Activated T-helper 1 cell treated with anti-CD3 and anti-CD28 coated beads, Interleukin-12 subunit alpha, Interleukin-12 subunit beta, Interleukin-2, Interleukin-4 antibody, amounts not matched to agents 30 ng/mL and 10 ng/mL and 1 ng/mL, durations not matched to agents 14 hours and 24 hours and 36 hours (primary cell): ENCODE results near the gene MTMR4. TPM values are rescaled to one million over a fixed set of nuclear protein-coding genes. Genes with fewer than 3 reads are reported as not detected.
A peak's percentile ranks its signal among the peaks of the same experiment; 100 is the strongest.
"Not testable (repeated sequence)": the region's sequence is repeated elsewhere in the genome, so short reads cannot be mapped to it uniquely, and the experiment has no call there.

Source experiments
- DNase-seq: peaks from one replicate; pipeline ENCODE4 v3.0.0; 2021; ENCODE audit warnings: low spot score
- H3K27ac Mint-ChIP-seq: one replicate; pipeline ENCODE4 v1.8.0; 2021; ENCODE audit warnings: mild to moderate bottlenecking, mixed read lengths
- H3K27me3 Mint-ChIP-seq: one replicate; pipeline ENCODE4 v1.8.0; 2022; ENCODE audit warnings: mild to moderate bottlenecking, moderate library complexity, mixed read lengths; ENCODE audit not compliant: insufficient read depth
- H3K36me3 Mint-ChIP-seq: one replicate; pipeline ENCODE4 v1.8.0; 2021; ENCODE audit warnings: low read depth, mixed read lengths
- H3K4me1 Mint-ChIP-seq: one replicate; pipeline ENCODE4 v1.8.0; 2021; ENCODE audit warnings: low read depth, mixed read lengths
- H3K4me3 Mint-ChIP-seq: one replicate; pipeline ENCODE4 v1.8.0; 2021; ENCODE audit warnings: mild to moderate bottlenecking, moderate library complexity, mixed read lengths
- H3K9me3 Mint-ChIP-seq: one replicate; pipeline ENCODE4 v1.8.0; 2021; ENCODE audit warnings: mixed read lengths
- intact Hi-C: fragments of 100-400 bp; cut with micrococcal nuclease; formaldehyde crosslinking; loops from one replicate; pipeline ENCODE4 v1.15.1; 2024
- total RNA-seq: library from RNA; stranded (reverse); gene quantifications from 2 replicates; pipeline ENCODE4 v1.2.3, GENCODE V29; 2022

The MTMR4 gene
- 77.4 and 83.3 TPM in 2 replicates for total RNA-seq

DNA sequence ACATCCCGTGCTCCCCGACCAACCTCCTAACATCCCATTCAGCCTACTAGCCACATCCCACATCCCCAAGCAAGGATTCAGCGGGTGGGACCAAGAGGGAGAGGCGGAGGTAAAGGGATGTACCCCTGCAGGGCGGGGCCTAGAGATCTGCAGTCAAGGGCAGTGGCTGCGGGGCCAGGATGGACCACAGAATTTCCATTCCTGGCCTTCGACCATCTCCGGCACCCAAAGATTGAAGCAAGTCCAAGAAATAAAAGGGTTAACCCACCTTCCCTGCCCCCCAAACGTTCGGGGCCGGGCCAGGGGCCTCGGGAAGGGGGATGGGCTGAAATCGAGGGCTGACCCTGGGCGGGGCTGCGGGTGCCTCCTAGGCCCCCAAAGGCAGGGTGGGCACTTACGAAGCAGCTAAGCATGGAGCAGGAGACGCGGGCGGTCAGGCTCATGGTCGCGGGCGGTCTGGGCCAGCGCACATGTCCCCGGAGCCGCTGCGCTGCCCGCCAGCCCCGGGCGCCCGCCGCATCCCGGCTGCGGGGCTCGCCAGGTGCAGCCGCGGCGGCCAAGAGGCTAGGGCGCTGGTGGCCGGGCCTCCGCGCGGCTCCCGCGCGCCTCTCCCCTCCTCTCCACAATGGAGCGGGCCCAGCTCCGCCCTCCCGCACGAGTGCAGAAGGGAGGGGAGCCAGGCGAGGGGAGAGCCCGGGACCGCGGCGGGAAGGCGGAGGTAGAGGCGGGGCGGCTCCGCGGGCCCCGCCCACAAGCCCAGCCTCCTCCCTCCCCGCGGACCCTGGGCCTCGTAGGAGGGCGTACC, at the start of gene MTMR4:
Gene MTMR4 (minus strand): TSS at position 674 of the 805 bp plus-strand sequence. CDS start 231 bp downstream, at position 443.
- Mint-ChIP-seq H3K27ac (peak within 1 kb of the TSS; percentile 82), H3K27me3 (no peaks in the 10 kb centered on the region), H3K4me3 (peak within 1 kb of the TSS; percentile 92), H3K4me1 (peaks cover 42% of the 10 kb centered on the region), H3K9me3 (no peaks in the 10 kb centered on the region), H3K36me3 (peaks cover 33% of the 10 kb centered on the region)
- intact Hi-C loops, result loop anchor here (1.0 to 10.0 kb wide), 6 partner anchors 18 to 1881 kb away; partner anchors contain the start of genes AKAP1, SUPT4H1 and USP32
- peak; percentile 76 for DNase-seq

DNA sequence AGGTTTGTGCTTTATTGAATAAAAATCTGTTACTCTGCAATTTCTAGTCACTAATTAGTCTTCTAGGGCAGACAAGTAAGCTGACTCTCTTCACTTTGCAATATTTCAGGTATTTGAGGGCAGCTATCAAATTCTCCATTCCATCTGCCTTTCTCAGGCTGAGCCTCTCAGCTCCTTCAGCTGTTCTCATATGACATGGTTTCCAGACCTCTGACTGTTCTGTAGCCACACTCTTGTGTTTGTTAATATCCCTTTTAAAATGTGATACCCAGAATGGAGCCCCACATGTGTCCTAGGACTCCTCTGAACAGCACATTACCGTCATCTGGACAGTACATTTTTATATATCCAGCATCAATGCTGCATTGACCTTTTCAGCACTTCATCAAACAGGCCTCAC, 46.1 kb upstream of the MTMR4 start:
- Mint-ChIP-seq H3K4me3 (no peak overlapping the region), H3K27me3 (peaks cover 5% of the 10 kb centered on the region), H3K27ac (no peak overlapping the region), H3K36me3 (no peaks in the 10 kb centered on the region), H3K9me3 (no peaks in the 10 kb centered on the region), H3K4me1 (peaks cover 6% of the 10 kb centered on the region)
- no peak for DNase-seq
- intact Hi-C loops, result no loop called here

DNA sequence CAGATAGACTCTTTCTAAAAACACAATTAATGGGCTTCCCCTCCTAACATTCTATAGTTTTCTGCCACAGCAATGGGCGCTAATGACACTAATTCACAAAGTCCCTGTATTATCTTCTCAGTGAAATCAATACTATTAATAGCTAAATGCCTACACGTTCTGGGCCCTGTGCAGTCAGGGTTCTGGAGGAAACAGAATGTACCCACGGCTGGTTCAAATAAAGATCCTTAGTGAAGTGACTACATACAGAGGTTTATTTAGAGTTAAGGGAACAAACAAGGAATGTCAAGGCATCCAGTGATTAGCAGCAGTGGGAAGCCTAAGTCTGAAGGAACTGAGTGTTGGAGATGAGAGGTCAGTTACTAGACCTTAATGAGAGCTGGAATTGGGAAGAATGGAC, 43.5 kb upstream of the MTMR4 start:
- peaks cover 5% of the 10 kb centered on the region for H3K27me3 Mint-ChIP-seq
- no peak for DNase-seq
- H3K27ac Mint-ChIP-seq, result no peak overlapping the region
- H3K4me1 Mint-ChIP-seq, result peaks cover 6% of the 10 kb centered on the region
- H3K9me3 Mint-ChIP-seq, result no peaks in the 10 kb centered on the region
- no peak overlapping the region for H3K4me3 Mint-ChIP-seq
- no peaks in the 10 kb centered on the region for H3K36me3 Mint-ChIP-seq
- intact Hi-C loops, result no loop called here

DNA sequence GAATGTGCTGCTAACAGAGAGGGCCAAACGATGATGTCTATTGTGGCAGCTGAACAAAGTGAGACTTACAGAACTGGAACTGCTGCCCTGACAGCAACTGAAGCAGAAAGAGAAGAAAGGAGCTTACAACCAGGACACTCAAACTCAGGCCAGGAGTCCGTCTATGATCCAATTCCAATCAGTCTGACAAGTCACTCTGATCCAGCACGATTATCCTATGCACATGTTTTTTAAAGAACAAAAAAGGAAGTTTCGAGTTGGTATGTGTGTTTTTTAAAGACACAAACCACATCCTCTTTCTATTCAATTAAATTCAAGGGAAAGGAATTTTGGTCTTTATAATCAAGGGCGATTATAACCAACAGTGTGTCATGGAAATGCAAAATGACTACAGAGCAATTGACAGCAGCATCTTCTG, 42.4 kb upstream of the MTMR4 start:
- intact Hi-C loops, result no loop called here
- Mint-ChIP-seq H3K27me3 (peaks cover 5% of the 10 kb centered on the region), H3K27ac (no peak overlapping the region), H3K9me3 (no peaks in the 10 kb centered on the region), H3K36me3 (no peaks in the 10 kb centered on the region), H3K4me3 (no peak overlapping the region), H3K4me1 (peaks cover 6% of the 10 kb centered on the region)
- no peak for DNase-seq

DNA sequence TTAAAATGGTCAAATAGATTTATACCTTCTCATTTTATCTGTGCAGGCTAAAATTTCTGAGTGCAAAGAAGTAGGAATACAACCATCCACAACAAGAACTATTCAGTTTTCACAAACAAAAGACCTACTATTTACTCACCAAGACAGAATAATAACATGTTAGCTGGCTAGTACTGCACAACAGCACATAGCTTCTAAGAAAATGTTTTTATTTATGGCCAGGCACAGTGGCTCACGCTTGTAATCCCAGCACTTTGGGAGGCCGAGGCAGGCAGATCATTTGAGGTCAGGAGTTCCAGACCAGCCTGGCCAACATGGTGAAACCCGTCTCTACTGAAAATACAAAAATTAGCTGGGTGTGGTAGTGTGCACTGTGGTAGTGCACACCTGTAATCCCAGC, 40.7 kb upstream of the MTMR4 start:
- H3K4me3 Mint-ChIP-seq, H3K27me3 Mint-ChIP-seq, H3K9me3 Mint-ChIP-seq, H3K27ac Mint-ChIP-seq, DNase-seq, H3K4me1 Mint-ChIP-seq, intact Hi-C loops, H3K36me3 Mint-ChIP-seq: not testable (repeated sequence)

DNA sequence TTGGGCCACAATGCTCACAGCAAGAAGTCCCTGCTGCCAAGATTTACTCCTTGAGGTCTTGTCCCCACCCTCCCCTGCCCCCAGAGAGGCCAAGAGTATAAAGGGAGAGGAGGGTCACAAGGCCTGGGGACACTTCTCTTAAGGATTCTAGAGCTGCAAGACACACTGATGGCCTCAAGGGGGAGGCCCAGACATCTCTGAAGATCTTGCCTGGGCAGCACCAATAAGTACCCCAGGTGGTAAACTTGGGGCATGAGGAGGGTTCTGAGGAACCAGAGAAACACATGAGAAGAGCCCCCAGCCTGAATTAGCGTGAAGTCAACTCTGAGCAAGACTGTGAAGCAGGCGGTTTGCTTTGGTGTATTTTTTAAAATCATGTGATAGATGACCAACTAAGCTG, 26.8 kb upstream of the MTMR4 start:
- intact Hi-C loops, result no loop called here

DNA sequence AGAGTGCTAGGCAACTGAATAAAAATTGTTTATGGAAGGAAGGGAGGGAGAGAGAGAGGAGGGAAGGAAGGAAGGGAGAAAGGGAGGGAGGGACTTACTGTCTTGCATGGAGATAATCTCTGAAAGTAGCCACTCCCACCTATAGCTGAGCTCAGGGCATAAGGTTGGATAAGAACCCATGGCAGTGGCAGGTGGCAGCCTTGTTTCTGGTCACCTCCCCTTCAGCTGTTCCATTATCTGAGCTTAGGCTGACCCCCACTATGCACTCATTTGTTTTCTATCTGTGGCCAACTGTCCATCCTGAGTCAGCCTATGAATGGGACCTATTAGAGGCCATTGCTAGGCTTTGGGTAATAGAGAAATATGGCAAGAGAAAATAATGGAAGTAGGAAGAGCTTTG, 25.3 kb upstream of the MTMR4 start:
- no peak overlapping the region for H3K27ac Mint-ChIP-seq
- peaks cover 22% of the 10 kb centered on the region for H3K27me3 Mint-ChIP-seq
- H3K36me3 Mint-ChIP-seq, result no peaks in the 10 kb centered on the region
- H3K4me1 Mint-ChIP-seq, result no peaks in the 10 kb centered on the region
- intact Hi-C loops, result no loop called here
- H3K4me3 Mint-ChIP-seq, result no peak overlapping the region
- no peaks in the 10 kb centered on the region for H3K9me3 Mint-ChIP-seq
- no peak for DNase-seq

More for the DNA sequence above, 26.8 kb upstream of the MTMR4 start:
- no peaks in the 10 kb centered on the region for H3K36me3 Mint-ChIP-seq
- no peak overlapping the region for H3K27ac Mint-ChIP-seq
- H3K4me1 Mint-ChIP-seq, result no peaks in the 10 kb centered on the region
- H3K9me3 Mint-ChIP-seq, result no peaks in the 10 kb centered on the region
- no peak overlapping the region for H3K4me3 Mint-ChIP-seq
- peaks cover 15% of the 10 kb centered on the region for H3K27me3 Mint-ChIP-seq
- no peak for DNase-seq

DNA sequence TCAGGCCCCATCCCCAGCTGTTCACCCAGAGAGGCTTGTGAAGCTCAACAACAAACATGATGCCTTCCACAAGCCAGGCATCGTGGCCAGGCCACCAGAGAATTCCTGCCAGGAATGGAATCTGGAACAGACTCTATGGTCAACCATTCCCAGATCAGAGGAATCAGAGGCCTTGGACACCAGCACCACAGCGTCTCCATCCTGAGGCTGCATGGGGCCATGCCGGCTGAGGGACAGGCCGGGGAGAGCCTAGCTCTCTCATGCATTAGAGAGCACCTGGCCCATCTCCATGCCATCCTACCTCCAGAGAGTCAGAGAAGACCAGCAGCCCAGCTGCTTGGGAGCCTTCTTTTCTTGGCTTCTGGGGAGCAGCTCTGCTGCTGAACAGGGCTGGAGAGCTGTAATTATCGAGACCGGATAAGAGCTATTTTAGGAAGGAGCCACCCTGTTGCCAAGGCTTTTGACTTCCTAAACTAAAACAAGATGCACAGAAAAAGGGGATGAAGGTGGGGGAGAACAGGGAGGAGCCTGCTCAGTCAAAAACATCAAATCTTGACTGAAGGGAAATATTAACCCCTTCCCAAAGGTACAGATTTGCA, 24.5 kb upstream of the MTMR4 start:
- intact Hi-C loops, result no loop called here
- no peaks in the 10 kb centered on the region for H3K9me3 Mint-ChIP-seq
- H3K27me3 Mint-ChIP-seq, result peaks cover 20% of the 10 kb centered on the region
- no peak for DNase-seq
- no peak overlapping the region for H3K4me3 Mint-ChIP-seq
- no peak overlapping the region for H3K27ac Mint-ChIP-seq
- H3K36me3 Mint-ChIP-seq, result no peaks in the 10 kb centered on the region
- no peaks in the 10 kb centered on the region for H3K4me1 Mint-ChIP-seq

DNA sequence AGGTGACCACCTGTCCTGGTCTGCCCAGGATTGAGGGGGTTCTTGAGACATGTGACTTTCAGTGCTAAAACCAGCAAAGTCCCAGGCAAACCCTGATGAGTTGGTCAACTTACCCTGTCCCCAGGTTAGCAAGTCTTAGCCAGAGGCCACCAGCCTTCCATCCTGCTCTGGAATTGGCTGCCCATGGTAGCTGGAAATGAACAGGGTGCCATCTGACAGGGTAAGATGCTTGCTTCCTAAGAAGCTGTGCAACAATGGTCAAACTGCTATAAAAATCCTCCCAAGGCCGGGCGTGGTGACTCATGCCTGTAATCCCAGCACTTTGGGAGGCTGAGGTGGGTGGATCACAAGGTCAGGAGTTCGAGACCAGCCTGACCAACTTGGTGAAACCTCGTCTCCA, 22.8 kb upstream of the MTMR4 start:
- intact Hi-C loops, result no loop called here
- Mint-ChIP-seq H3K27ac (no peak overlapping the region), H3K36me3 (no peaks in the 10 kb centered on the region), H3K9me3 (no peaks in the 10 kb centered on the region), H3K27me3 (peaks cover 31% of the 10 kb centered on the region), H3K4me1 (no peaks in the 10 kb centered on the region), H3K4me3 (no peak overlapping the region)
- no peak for DNase-seq

DNA sequence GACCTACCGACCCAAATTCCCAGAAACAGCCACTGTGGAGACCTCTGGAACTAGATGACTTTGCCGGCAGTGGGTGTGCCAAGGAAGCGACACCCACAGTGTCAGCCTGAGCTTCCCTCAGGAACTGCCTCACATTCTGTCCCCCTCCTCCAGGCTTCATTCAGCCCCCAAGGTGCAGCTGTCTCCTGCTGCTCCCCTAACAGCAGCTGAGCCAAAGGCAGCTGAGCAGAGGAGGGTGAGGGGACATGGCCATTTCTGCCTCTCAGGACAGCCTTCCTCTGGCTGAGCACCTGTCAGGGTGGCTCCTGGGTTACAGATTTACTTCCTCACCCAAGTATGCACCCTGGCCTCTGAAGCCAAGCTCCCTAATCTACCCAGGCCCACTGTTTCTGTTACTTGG, 22.1 kb upstream of the MTMR4 start:
- Mint-ChIP-seq H3K4me1 (no peaks in the 10 kb centered on the region), H3K27me3 (peaks cover 33% of the 10 kb centered on the region), H3K36me3 (no peaks in the 10 kb centered on the region), H3K4me3 (no peak overlapping the region), H3K27ac (no peak overlapping the region), H3K9me3 (no peaks in the 10 kb centered on the region)
- DNase-seq, result no peak
- intact Hi-C loops, result no loop called here

DNA sequence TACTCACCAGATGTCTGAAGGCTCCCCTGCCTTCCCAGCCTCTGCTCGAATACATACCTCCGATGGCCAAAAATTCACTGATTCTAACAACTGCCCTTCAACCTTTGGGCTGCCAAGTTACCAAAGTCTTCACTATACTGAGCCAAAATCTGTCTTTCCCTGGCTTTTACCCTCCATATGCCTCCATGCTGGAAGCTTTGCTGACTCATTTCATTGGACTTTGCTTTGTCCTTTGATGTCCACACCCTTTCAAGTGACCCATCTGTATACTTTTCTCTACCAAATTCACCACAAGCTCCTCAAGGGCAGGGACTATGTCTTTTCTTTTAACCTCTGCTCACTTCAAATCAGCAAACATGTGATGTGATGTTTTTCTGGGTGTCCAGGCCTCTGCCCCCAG, 21.0 kb upstream of the MTMR4 start:
- H3K27me3 Mint-ChIP-seq, result peaks cover 37% of the 10 kb centered on the region
- no peaks in the 10 kb centered on the region for H3K4me1 Mint-ChIP-seq
- no peaks in the 10 kb centered on the region for H3K36me3 Mint-ChIP-seq
- no peak for DNase-seq
- intact Hi-C loops, result no loop called here
- no peak overlapping the region for H3K27ac Mint-ChIP-seq
- H3K9me3 Mint-ChIP-seq, result no peaks in the 10 kb centered on the region
- no peak overlapping the region for H3K4me3 Mint-ChIP-seq

DNA sequence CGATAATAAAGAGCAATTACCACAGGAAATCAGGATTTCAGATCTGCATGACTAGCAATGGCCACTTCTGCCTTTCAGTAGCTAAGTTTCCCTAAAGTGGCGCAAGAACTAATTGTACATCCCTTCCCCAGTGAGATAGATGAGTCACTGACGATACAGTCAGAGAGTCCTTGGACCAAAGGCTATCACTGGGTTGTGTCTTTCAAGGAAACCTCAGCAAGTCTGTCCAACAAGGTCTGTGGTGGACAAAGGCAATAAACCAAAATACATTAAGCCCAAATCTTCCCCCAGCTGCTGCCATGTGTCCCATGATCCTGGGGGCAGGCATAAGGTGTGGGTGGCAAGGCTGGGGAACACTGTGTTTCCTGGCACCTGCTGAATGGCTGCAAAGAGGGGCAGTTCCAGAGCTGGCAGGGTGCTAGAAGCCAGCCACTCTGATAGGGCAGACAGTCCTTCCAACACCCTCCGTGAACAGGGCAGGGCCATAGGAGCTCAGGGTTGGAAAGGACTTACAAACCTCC, 20.5 kb upstream of the MTMR4 start:
- intact Hi-C loops, result no loop called here
- H3K4me3 Mint-ChIP-seq, result no peak overlapping the region

DNA sequence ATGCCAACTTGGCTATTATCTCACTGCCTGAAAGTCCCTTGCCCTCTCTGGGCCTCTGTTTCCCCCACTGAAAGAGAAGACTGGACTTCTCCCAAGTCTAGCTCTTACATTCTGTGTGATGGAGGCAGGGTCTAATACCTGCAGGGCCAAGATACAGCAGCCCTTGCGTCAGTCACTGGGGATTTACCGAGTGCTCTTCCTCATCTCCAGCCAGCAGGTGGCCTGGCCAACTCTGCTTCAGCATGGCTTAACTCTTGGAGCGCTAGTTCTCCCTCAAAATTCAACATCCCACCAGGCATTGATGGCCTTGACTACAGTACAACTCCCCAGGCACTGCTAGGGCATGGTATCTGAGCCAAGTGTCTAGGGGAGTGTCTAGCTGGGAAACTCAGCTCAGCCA, 19.9 kb upstream of the MTMR4 start:
- H3K9me3 Mint-ChIP-seq, result no peaks in the 10 kb centered on the region
- no peak for DNase-seq
- no peak overlapping the region for H3K27ac Mint-ChIP-seq
- intact Hi-C loops, result no loop called here
- no peaks in the 10 kb centered on the region for H3K36me3 Mint-ChIP-seq
- peaks cover 46% of the 10 kb centered on the region for H3K27me3 Mint-ChIP-seq
- H3K4me1 Mint-ChIP-seq, result no peaks in the 10 kb centered on the region
- H3K4me3 Mint-ChIP-seq, result no peak overlapping the region

More for the DNA sequence above, 20.5 kb upstream of the MTMR4 start:
- H3K36me3 Mint-ChIP-seq, result no peaks in the 10 kb centered on the region
- peaks cover 41% of the 10 kb centered on the region for H3K27me3 Mint-ChIP-seq
- H3K9me3 Mint-ChIP-seq, result no peaks in the 10 kb centered on the region
- H3K27ac Mint-ChIP-seq, result no peak overlapping the region
- no peaks in the 10 kb centered on the region for H3K4me1 Mint-ChIP-seq
- DNase-seq, result no peak
